ENCODE data around the gene CLCF1.

Gene CLCF1

GRCh38 chr11:67395555-67396258 is 22.3 kb upstream of the CLCF1 start:
- DNase-seq: no peak

GRCh38 chr11:67393990-67394389 is 20.6 kb upstream of the CLCF1 start:
- DNase-seq: no peak

GRCh38 chr11:67393437-67393836 is 20.0 kb upstream of the CLCF1 start:
- no peak for DNase-seq

GRCh38 chr11:67392183-67392715 is 18.9 kb upstream of the CLCF1 start:
- no peak for DNase-seq

- DNase-seq: peak; percentile 95
These were observed 18.1 kb upstream of the CLCF1 start, which contains the start of gene RAD9A for GRCh38 chr11:67391304-67392182. RAD9A (plus strand) TSS chr11:67391986; CDS start chr11:67392045, 59 bp downstream.

- no peak for DNase-seq
These were observed 17.5 kb upstream of the CLCF1 start for GRCh38 chr11:67390947-67391303.

GRCh38 chr11:67389477-67389876 is 16.1 kb upstream of the CLCF1 start:
- DNase-seq: no peak

- DNase-seq: no peak
These were observed 14.1 kb upstream of the CLCF1 start for GRCh38 chr11:67387518-67387917.

- no peak for DNase-seq
These were observed 13.7 kb upstream of the CLCF1 start for GRCh38 chr11:67387069-67387468.

GRCh38 chr11:67384851-67385366 is 11.5 kb upstream of the CLCF1 start:
- DNase-seq: peak; percentile 67

- DNase-seq: peak; percentile 79
These were observed 9.1 kb upstream of the CLCF1 start for GRCh38 chr11:67382276-67383136.

- DNase-seq: no peak
These were observed 8.0 kb upstream of the CLCF1 start for GRCh38 chr11:67381244-67381972.

- no peak for DNase-seq
These were observed 6.0 kb upstream of the CLCF1 start for GRCh38 chr11:67379061-67380058.

- DNase-seq: no peak
These were observed 5.1 kb upstream of the CLCF1 start for GRCh38 chr11:67378544-67378943.

GRCh38 chr11:67376873-67377808 is 3.7 kb upstream of the CLCF1 start:
- no peak for DNase-seq

GRCh38 chr11:67376063-67376820 is 2.8 kb upstream of the CLCF1 start:
- DNase-seq: no peak

GRCh38 chr11:67375320-67376055 is 2.1 kb upstream of the CLCF1 start:
- DNase-seq: no peak
